NOMO-1 treated with DMSO at 0.1 percent for 48 hours (cell line): ENCODE results near the gene ADAMTS16.

Source experiments
- DNase-seq: peaks from one replicate; lab custom pipeline; 2025; ENCODE audit not compliant: unreplicated experiment; lab: John Stamatoyannopoulos, UW

The ADAMTS16 gene

GRCh38 chr5:5309645-5310044 is 169.5 kb downstream of the ADAMTS16 start:
- DNase-seq: no peak

- DNase-seq: no peak
These were observed 173.0 kb downstream of the ADAMTS16 start for GRCh38 chr5:5313101-5313635.

GRCh38 chr5:5314166-5314565 is 174.0 kb downstream of the ADAMTS16 start:
- no peak for DNase-seq

- no peak for DNase-seq
These were observed 174.5 kb downstream of the ADAMTS16 start for GRCh38 chr5:5314626-5315025.

- DNase-seq: no peak
These were observed 175.2 kb downstream of the ADAMTS16 start for GRCh38 chr5:5315068-5315980.

GRCh38 chr5:5316334-5316733 is 176.2 kb downstream of the ADAMTS16 start:
- no peak for DNase-seq

GRCh38 chr5:5317976-5318375 is 177.8 kb downstream of the ADAMTS16 start:
- no peak for DNase-seq

- no peak for DNase-seq
These were observed 178.5 kb downstream of the ADAMTS16 start for GRCh38 chr5:5318426-5319190.

- DNase-seq: no peak
These were observed 180.1 kb downstream of the ADAMTS16 start for GRCh38 chr5:5320062-5320805.

GRCh38 chr5:5321137-5321536 is 181.0 kb downstream of the ADAMTS16 start:
- no peak for DNase-seq

GRCh38 chr5:5323551-5323950 is 183.4 kb downstream of the ADAMTS16 start:
- no peak for DNase-seq

- no peak for DNase-seq
These were observed 186.1 kb downstream of the ADAMTS16 start for GRCh38 chr5:5326115-5326758.

- DNase-seq: no peak
These were observed 187.0 kb downstream of the ADAMTS16 start for GRCh38 chr5:5327126-5327525.

- DNase-seq: no peak
These were observed 190.8 kb downstream of the ADAMTS16 start for GRCh38 chr5:5330728-5331452.

GRCh38 chr5:5331848-5332247 is 191.7 kb downstream of the ADAMTS16 start:
- no peak for DNase-seq

- DNase-seq: no peak
These were observed 192.2 kb downstream of the ADAMTS16 start for GRCh38 chr5:5332287-5332686.

- no peak for DNase-seq
These were observed 195.0 kb downstream of the ADAMTS16 start for GRCh38 chr5:5335107-5335506.

- DNase-seq: no peak
These were observed 195.7 kb downstream of the ADAMTS16 start for GRCh38 chr5:5335700-5336264.

GRCh38 chr5:5339257-5339656 is 199.1 kb downstream of the ADAMTS16 start:
- no peak for DNase-seq
